Thyroid gland (tissue), 4 donors: ENCODE measurements around the gene MAP6. TPM values are rescaled to one million over a fixed set of nuclear protein-coding genes. Genes with fewer than 3 reads are reported as not detected.

ENCODE experiments used
- DNase-seq, 2 donors: peaks; one replicate each; pipeline ENCODE4 v3.0.0-alpha.2; 2019
- H3K27ac ChIP-seq, 3 donors: fragments of 200-600 bp; sonication (generic); 1 replicate in 2 of 3; 2 replicates in 1 of 3; pipeline ENCODE4 v1.5.1; 2016 to 2019; ENCODE audit warnings: mild to moderate bottlenecking in 1 of 3, moderate library complexity in 1 of 3
- H3K27me3 ChIP-seq: fragments of 200-600 bp; sonication (generic); one replicate; pipeline ENCODE4 v1.5.1; 2019
- H3K36me3 ChIP-seq, 2 donors: fragments of 200-600 bp; sonication (generic); one replicate each; pipeline ENCODE4 v1.5.1; 2016 to 2019
- H3K4me1 ChIP-seq, 2 donors: fragments of 200-600 bp; sonication (generic); one replicate each; pipeline ENCODE4 v1.5.1; 2017 to 2019
- H3K4me3 ChIP-seq, 3 donors: fragments of 200-600 bp; sonication (generic); replicated peaks in 1 of 3; 1 replicate in 2 of 3; 2 replicates in 1 of 3; pipeline ENCODE4 v1.5.1; 2016; ENCODE audit warnings: mild to moderate bottlenecking in 1 of 3
- H3K9me3 ChIP-seq: fragments of 200-600 bp; sonication (generic); one replicate; pipeline ENCODE4 v1.5.1; 2017
- POLR2A ChIP-seq, 2 donors: fragments of 450-650 bp; IDR thresholded peaks; one replicate each; pipeline ENCODE4 v1.6.1; 2017; ENCODE audit warnings: antibody characterized with exemption in 2 of 2, mild to moderate bottlenecking in 2 of 2, moderate library complexity in 1 of 2
- WGBS, 2 donors: methylation state at CpG; one replicate each; pipeline ENCODE4 v1.1.5; 2017; 5-methylcytosine and 5-hydroxymethylcytosine counted together
- intact Hi-C: fragments of 100-400 bp; cut with DNase I; formaldehyde crosslinking; loops from one replicate; pipeline ENCODE4 v1.15.1; 2023
- total RNA-seq, 4 donors: library from RNA; depleted of rRNA; stranded (reverse); fragments of >200 nt; gene quantifications; one replicate each; pipeline ENCODE4 v1.2.3, GENCODE V29; 2016
- TF ChIP-seq, protein P1 (sequence below), 6 experiments: fragments of 200-600 bp in 3 of 6; fragments of 450-650 bp in 3 of 6; sonication (generic) in 3 of 6; IDR thresholded peaks; one replicate each; pipeline ENCODE4 v1.5.1; 2016 to 2019; ENCODE audit warnings: antibody characterized with exemption in 6 of 6, mild to moderate bottlenecking in 2 of 6, inconsistent platforms in 1 of 6, moderate library complexity in 1 of 6

MAP6 gene
- total RNA-seq, 4 donors from 2014 or later = 4.8 to 13.8 (median 9.4) TPM

DNA sequence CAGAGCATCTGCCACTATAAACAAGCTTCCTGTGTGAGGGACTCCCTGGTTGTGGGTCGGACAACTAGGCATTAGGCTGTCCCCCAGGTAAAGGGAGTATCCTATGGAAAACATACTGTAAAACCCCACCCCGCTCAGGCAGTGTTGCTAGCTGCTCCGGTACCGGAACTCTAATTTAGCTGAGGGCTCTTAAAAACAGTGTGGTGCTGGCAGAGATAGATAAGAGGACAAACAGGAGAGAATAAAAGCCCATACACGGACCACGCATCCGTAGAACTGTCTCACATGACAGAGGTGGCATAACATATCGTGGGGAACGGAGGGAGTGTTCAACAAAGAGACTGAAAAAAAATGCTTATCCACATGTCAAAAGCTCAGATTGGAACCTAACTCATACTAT is 45.4 kb upstream of the MAP6 start:
- no peaks in the 10 kb centered on the region for H3K4me1 ChIP-seq
- DNase-seq = no peak
- no peak for TF ChIP-seq POLR2A (IDR thresholded peaks at IDR 0.05)
- TF ChIP-seq, protein P1, sequence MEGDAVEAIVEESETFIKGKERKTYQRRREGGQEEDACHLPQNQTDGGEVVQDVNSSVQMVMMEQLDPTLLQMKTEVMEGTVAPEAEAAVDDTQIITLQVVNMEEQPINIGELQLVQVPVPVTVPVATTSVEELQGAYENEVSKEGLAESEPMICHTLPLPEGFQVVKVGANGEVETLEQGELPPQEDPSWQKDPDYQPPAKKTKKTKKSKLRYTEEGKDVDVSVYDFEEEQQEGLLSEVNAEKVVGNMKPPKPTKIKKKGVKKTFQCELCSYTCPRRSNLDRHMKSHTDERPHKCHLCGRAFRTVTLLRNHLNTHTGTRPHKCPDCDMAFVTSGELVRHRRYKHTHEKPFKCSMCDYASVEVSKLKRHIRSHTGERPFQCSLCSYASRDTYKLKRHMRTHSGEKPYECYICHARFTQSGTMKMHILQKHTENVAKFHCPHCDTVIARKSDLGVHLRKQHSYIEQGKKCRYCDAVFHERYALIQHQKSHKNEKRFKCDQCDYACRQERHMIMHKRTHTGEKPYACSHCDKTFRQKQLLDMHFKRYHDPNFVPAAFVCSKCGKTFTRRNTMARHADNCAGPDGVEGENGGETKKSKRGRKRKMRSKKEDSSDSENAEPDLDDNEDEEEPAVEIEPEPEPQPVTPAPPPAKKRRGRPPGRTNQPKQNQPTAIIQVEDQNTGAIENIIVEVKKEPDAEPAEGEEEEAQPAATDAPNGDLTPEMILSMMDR (IDR thresholded peaks at IDR 0.05) = no peak
- no peak overlapping the region for H3K27ac ChIP-seq
- 74 to 79% methylated on average over 9 of the region's 9 CpGs for WGBS, 2 donors
- H3K4me3 ChIP-seq = no peak overlapping the region
- no peaks in the 10 kb centered on the region for H3K36me3 ChIP-seq
- H3K9me3 ChIP-seq = no peaks in the 10 kb centered on the region
- H3K27me3 ChIP-seq = no peaks in the 10 kb centered on the region
- intact Hi-C loops = no loop called here

DNA sequence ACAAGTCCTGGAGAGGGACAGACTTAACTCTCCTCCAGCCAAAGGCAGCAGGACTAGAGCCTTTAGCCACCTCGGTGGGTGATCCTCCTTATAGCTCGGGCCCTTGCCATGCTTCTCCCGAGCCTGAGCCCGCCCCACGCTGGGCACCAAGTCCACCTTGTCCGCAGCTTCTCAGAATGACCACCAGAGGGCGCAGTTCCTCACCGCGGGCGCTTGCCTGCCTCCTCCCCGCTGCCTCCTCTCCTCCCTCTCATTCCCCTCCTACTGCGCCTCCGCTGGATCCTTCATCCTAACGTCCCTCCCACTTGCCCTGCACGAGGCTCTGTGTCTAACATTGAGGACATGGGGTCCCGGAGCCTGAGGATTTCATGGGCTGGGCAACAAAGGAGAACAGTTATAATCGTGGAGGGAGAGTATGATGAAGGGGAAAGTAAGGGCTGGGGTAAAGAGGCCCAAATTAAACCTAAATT is 37.5 kb upstream of the MAP6 start:
- TF ChIP-seq, protein P1 (IDR thresholded peaks at IDR 0.05) = peak; percentile 76 to 97 (median 88)
- no peak for TF ChIP-seq POLR2A (IDR thresholded peaks at IDR 0.05)

GRCh38 chr11:75705541-75705940 is 36.7 kb upstream of the MAP6 start:
- Histone ChIP-seq H3K36me3 (no peaks in the 10 kb centered on the region), H3K4me3 (no peak overlapping the region), H3K27me3 (no peaks in the 10 kb centered on the region), H3K4me1 (peaks cover 0 to 7% of the 10 kb centered on the region in 2 donors), H3K9me3 (no peaks in the 10 kb centered on the region), H3K27ac (no peak overlapping the region)
- no peak for TF ChIP-seq POLR2A (IDR thresholded peaks at IDR 0.05)
- TF ChIP-seq, protein P1 (IDR thresholded peaks at IDR 0.05) = no peak
- no peak for DNase-seq
- WGBS, 2 donors = 91 to 94% methylated on average over 3 of the region's 3 CpGs
- intact Hi-C loops = loop anchor here (5.0 kb wide), 1 partner anchor 158 kb away; no protein-coding TSS in a partner anchor

More for the DNA sequence above, 37.5 kb upstream of the MAP6 start:
- no peaks in the 10 kb centered on the region for H3K9me3 ChIP-seq
- no peaks in the 10 kb centered on the region for H3K27me3 ChIP-seq
- H3K4me1 ChIP-seq = peaks cover 0 to 7% of the 10 kb centered on the region in 2 donors
- intact Hi-C loops = loop anchor here (5.0 kb wide), 1 partner anchor 159 kb away; no protein-coding TSS in a partner anchor
- no peak overlapping the region for H3K4me3 ChIP-seq
- H3K36me3 ChIP-seq = no peaks in the 10 kb centered on the region
- no peak overlapping the region for H3K27ac ChIP-seq
- peak; percentile 61 to 69 for DNase-seq
- 4 to 8% methylated on average over 17 of the region's 17 CpGs for WGBS, 2 donors

DNA sequence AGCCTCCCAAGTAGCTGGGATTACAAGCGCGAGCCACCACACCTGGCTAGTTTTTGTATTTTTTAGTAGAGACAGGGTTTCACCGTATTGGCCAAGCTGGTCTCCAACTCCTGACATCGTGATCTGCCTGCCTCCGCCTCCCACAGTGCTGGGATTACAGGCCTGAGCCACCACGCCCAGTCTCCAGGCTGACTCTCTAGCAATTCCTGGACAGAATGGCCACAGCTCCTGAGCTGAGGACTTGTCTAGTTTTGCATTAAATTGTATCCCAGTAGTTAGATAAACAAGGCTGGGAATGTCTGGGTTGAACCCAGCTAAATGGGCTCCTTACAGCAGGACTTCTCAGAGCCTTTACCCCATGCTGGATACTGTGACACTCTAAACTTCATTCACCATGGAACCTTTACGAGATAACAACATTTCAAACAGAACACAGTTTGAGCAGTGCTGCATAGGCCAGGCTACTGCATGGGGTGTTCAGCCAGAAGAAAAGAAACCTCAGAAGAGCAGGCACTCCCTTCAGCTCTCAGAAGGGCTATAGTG is 34.9 kb upstream of the MAP6 start:
- no peaks in the 10 kb centered on the region for H3K9me3 ChIP-seq
- DNase-seq = no peak
- H3K27me3 ChIP-seq = no peaks in the 10 kb centered on the region
- intact Hi-C loops = no loop called here
- H3K36me3 ChIP-seq = no peaks in the 10 kb centered on the region
- peaks cover 0 to 7% of the 10 kb centered on the region in 2 donors for H3K4me1 ChIP-seq
- WGBS, 2 donors = 81 to 83% methylated on average over 7 of the region's 7 CpGs
- H3K4me3 ChIP-seq = no peak overlapping the region
- TF ChIP-seq, protein P1 (IDR thresholded peaks at IDR 0.05) = no peak
- TF ChIP-seq POLR2A (IDR thresholded peaks at IDR 0.05) = no peak
- H3K27ac ChIP-seq = no peak overlapping the region

- intact Hi-C loops = no loop called here
- DNase-seq = no peak
- Histone ChIP-seq H3K4me1 (peaks cover 0 to 1% of the 10 kb centered on the region in 2 donors), H3K36me3 (no peaks in the 10 kb centered on the region), H3K4me3 (no peak overlapping the region), H3K9me3 (no peaks in the 10 kb centered on the region), H3K27me3 (no peaks in the 10 kb centered on the region), H3K27ac (no peak overlapping the region)
- 66 to 78% methylated on average over 2 of the region's 2 CpGs for WGBS, 2 donors
- TF ChIP-seq, protein P1 (IDR thresholded peaks at IDR 0.05) = no peak
- no peak for TF ChIP-seq POLR2A (IDR thresholded peaks at IDR 0.05)
Observed at GRCh38 chr11:75700940-75701339, 32.1 kb upstream of the MAP6 start.
